Measurements from ENCODE around the gene GALNT2. TPM values are rescaled to one million over a fixed set of nuclear protein-coding genes. Genes with fewer than 3 reads are reported as not detected.

GALNT2 gene
- polyA plus RNA-seq, 6 donors from 2014 or later = 15.1 to 22.4 (median 17.5) TPM

GRCh38 chr1:230158415-230159291, 91.6 kb downstream of the GALNT2 start:
- peaks cover 40 to 47% (median 42%) of the 10 kb centered on the region in 3 donors for H3K4me1 Mint-ChIP-seq
- H3K36me3 Mint-ChIP-seq = peaks cover 0 to 9% of the 10 kb centered on the region in 2 donors
- H3K4me3 Mint-ChIP-seq = no peak overlapping the region

DNA sequence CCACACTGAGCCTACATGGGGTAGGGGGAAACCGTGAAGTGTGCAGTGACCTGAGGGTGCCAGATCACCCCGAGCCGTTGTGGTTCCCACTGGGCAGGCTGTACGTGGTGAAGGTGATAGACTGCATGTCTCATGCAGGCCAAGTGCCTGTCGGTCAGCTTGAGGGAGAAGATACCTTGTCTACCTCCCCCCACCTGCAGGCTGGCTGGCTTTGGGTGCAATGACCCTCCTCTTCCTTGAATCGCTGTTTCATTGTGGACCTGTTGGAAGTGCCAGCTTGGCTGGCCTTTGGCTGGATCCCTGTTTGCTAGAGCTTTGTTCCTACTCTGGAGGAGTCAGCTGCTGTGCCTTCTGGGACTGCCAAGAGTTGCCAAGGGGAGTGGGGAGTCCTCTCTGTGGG, 92.5 kb downstream of the GALNT2 start:
- no peak overlapping the region for H3K4me3 Mint-ChIP-seq
- no peaks in the 10 kb centered on the region for H3K27me3 Mint-ChIP-seq
- peaks cover 40 to 52% (median 42%) of the 10 kb centered on the region in 3 donors for H3K4me1 Mint-ChIP-seq
- ATAC-seq (ENCODE audit: low read depth in 2 of 2) (no peak), DNase-seq (no peak)
- peaks cover 0 to 9% of the 10 kb centered on the region in 2 donors for H3K36me3 Mint-ChIP-seq
- no peaks in the 10 kb centered on the region for H3K9me3 Mint-ChIP-seq
- peak overlapping the region in 2 of 6 donors; percentile 25 to 32 for H3K27ac Mint-ChIP-seq

More at GRCh38 chr1:230158415-230159291, 91.6 kb downstream of the GALNT2 start:
- Mint-ChIP-seq H3K27ac (peak overlapping the region in 3 of 6 donors; percentile 28 to 42 (median 32)), H3K27me3 (no peaks in the 10 kb centered on the region), H3K9me3 (no peaks in the 10 kb centered on the region)
- DNase-seq = no peak
- no peak for ATAC-seq (ENCODE audit: low read depth in 2 of 2)

GRCh38 chr1:230160957-230161771, 94.1 kb downstream of the GALNT2 start:
- ATAC-seq (ENCODE audit: low read depth in 2 of 2) = no peak
- Mint-ChIP-seq H3K9me3 (no peaks in the 10 kb centered on the region), H3K4me3 (no peak overlapping the region), H3K36me3 (peaks cover 0 to 9% of the 10 kb centered on the region in 2 donors), H3K27ac (no peak overlapping the region), H3K4me1 (peaks cover 31 to 44% (median 38%) of the 10 kb centered on the region in 3 donors), H3K27me3 (no peaks in the 10 kb centered on the region)
- no peak for DNase-seq

DNA sequence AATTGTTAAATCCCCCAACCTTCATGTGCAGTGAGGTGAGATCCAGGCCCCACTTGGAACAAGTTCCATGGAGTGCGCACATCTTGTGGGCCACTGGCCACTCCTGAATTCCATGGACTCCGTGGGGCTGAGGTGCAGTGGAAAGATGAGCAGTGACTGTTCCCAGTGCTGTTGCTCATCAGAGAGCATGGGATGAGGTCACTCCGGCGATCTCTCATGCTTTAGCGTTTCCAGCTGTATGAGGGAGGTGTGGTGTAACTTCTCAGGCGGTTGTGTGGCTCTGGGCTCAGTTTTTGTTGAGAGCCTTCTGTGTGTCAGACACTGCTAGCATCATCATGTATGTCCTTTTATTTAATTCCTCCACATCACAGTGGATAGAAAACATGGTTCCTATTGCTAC, 96.2 kb downstream of the GALNT2 start:
- Mint-ChIP-seq H3K4me1 (peaks cover 31 to 37% (median 36%) of the 10 kb centered on the region in 3 donors), H3K4me3 (no peak overlapping the region), H3K27ac (peak overlapping the region in 5 of 6 donors; percentile 20 to 60 (median 32)), H3K9me3 (no peaks in the 10 kb centered on the region), H3K36me3 (no peaks in the 10 kb centered on the region), H3K27me3 (no peaks in the 10 kb centered on the region)
- no peak for ATAC-seq (ENCODE audit: low read depth in 2 of 2)
- DNase-seq = no peak

DNA sequence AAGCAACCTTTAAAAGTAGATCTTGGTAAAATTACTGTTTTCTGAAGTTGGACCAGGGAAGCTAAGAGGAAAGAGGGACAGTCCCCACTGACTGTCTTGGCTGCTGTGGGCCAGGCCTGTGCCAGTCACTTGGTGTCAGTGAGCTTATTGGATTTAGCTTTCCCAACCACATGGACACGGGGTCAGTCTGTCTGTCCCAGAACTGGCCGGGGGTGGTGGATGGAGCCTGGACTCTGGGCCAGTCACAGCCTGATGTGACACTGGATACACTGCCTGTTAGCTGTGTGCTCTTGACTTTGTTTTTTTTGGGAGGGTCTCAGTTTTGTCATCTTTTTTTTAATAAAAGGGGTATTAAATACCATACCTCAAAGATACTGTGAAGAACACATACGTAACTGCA, 96.7 kb downstream of the GALNT2 start:
- Mint-ChIP-seq H3K9me3 (no peaks in the 10 kb centered on the region), H3K4me1 (peaks cover 27 to 35% (median 33%) of the 10 kb centered on the region in 3 donors), H3K27ac (peak overlapping the region in 3 of 6 donors; percentile 37 to 72 (median 60)), H3K27me3 (no peaks in the 10 kb centered on the region), H3K4me3 (no peak overlapping the region), H3K36me3 (no peaks in the 10 kb centered on the region)
- ATAC-seq (ENCODE audit: low read depth in 2 of 2) = no peak
- no peak for DNase-seq

DNA sequence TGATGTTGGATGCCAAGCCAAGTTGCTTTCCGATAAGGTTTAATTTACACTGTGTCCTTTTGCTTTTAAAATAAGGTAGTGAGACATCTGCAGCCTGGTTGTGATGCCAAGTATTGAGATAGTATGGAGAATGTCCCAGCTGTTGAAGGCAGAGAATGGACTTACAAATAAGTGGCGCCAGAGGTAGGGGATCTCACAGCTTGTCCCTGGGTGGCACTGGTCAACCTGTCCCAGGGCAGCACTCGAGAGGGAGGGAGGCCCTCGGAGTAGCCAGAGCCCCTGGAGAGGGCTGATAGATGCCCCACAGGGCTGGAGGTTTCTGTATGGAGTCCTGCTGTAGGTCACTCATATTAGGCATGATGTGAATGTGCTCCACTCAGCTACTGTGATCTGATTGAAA, 98.5 kb downstream of the GALNT2 start:
- peak overlapping the region in 5 of 6 donors; percentile 17 to 88 (median 72) for H3K27ac Mint-ChIP-seq
- peaks cover 38 to 43% (median 43%) of the 10 kb centered on the region in 3 donors for H3K4me1 Mint-ChIP-seq
- no peak overlapping the region for H3K4me3 Mint-ChIP-seq
- no peaks in the 10 kb centered on the region for H3K27me3 Mint-ChIP-seq
- H3K9me3 Mint-ChIP-seq = no peaks in the 10 kb centered on the region
- ATAC-seq (ENCODE audit: low read depth in 2 of 2) (no peak), DNase-seq (no peak)
- no peaks in the 10 kb centered on the region for H3K36me3 Mint-ChIP-seq

GRCh38 chr1:230166366-230167132, 99.5 kb downstream of the GALNT2 start:
- Mint-ChIP-seq H3K4me3 (no peak overlapping the region), H3K9me3 (no peaks in the 10 kb centered on the region), H3K36me3 (no peaks in the 10 kb centered on the region), H3K27me3 (no peaks in the 10 kb centered on the region), H3K4me1 (peaks cover 33 to 39% (median 38%) of the 10 kb centered on the region in 3 donors), H3K27ac (peak overlapping the region in 4 of 6 donors; percentile 4 to 94 (median 62))
- DNase-seq = no peak
- no peak for ATAC-seq (ENCODE audit: low read depth in 2 of 2)

DNA sequence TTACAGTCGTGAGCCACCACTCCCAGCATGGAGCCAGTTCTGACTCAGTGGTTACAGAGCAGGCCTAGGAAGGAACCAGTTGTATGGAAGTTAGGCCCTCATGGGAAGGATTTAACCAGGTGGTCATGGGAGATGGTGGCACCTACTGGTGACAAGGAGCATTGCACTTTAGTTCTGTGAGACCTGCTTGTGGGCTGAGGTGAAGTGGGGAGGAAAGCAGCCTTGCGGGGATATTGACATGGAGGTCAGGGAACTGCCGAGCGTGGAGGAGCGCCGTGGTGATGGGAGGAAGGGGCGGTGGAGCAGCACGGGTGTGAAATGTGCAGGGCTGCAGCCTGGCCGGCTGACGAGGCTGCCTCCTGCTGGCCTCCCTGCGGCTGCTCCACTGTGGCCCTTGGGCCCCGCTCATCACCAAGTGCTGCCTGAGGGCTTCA, 100.4 kb downstream of the GALNT2 start:
- H3K36me3 Mint-ChIP-seq = no peaks in the 10 kb centered on the region
- ATAC-seq (ENCODE audit: low read depth in 2 of 2) = peak; percentile 53 to 66
- peak overlapping the region in 2 of 8 donors; percentile 12 to 60 for H3K4me3 Mint-ChIP-seq
- no peaks in the 10 kb centered on the region for H3K27me3 Mint-ChIP-seq
- no peaks in the 10 kb centered on the region for H3K9me3 Mint-ChIP-seq
- H3K4me1 Mint-ChIP-seq = peaks cover 32 to 45% (median 36%) of the 10 kb centered on the region in 3 donors
- peak; percentile 48 for DNase-seq
- peak overlapping the region in 2 of 6 donors; percentile 72 to 75 for H3K27ac Mint-ChIP-seq

DNA sequence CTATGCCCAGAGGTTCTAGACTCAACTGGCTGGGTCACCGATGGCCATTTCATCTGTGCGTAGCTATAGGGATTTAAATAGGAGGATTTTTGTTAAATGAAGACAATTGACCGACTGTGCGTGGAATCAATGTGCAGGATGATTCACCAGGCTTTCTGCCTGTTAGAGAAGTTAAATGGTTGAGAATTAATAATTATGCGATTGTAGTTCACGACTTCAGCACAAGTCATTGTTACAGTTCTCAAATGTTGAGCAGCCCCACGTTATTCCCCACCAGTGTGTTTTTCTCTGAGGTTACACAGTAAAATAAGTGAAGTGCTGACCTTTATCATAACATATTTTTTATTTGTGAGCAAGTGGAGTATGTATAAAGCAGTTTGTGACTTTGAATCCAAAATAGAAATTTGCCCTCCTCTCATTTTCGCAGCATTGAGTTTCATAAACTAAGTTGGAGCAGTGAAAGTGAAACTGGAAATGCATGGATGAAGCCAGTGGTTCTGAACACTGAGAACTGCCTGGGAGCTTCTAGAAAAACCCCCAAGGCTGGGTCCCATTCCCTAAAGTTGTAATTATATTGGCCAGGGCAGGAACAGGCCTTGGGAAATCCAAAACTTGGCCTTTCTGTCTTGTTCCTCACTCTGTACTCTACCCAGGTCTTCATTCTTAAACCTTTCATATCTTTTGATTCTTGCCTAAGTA, 102.6 kb downstream of the GALNT2 start:
- no peaks in the 10 kb centered on the region for H3K9me3 Mint-ChIP-seq
- DNase-seq = peak; percentile 27
- H3K27ac Mint-ChIP-seq = peak overlapping the region; percentile 12 to 89 (median 78)
- peak overlapping the region; percentile 34 to 87 (median 70) for H3K4me3 Mint-ChIP-seq
- no peaks in the 10 kb centered on the region for H3K36me3 Mint-ChIP-seq
- ATAC-seq (ENCODE audit: low read depth in 2 of 2) = peak; percentile 75 to 79
- H3K27me3 Mint-ChIP-seq = no peaks in the 10 kb centered on the region
- peaks cover 39 to 56% (median 40%) of the 10 kb centered on the region in 3 donors for H3K4me1 Mint-ChIP-seq

DNA sequence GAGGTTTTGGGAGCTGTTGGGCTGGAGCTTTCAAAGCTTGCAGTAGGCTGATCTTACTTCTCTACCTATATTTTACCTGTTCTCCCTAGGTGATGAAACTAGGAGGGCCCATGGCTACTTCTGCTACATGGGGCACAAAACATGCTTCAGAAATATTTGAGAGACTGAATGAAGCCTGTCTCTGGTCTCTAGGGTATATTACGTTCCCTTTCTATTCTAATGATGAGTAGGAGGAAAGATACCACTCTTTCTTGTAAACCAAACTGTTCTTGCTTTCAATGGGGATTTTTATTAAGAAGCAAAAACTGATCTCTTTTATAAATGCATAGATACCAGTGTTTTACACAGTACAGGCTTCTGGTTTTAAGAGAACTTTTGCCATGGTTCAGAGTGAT, 103.1 kb downstream of the GALNT2 start:
- peaks cover 45 to 62% (median 46%) of the 10 kb centered on the region in 3 donors for H3K4me1 Mint-ChIP-seq
- H3K9me3 Mint-ChIP-seq = no peaks in the 10 kb centered on the region
- peak overlapping the region; percentile 12 to 89 (median 78) for H3K27ac Mint-ChIP-seq

DNA sequence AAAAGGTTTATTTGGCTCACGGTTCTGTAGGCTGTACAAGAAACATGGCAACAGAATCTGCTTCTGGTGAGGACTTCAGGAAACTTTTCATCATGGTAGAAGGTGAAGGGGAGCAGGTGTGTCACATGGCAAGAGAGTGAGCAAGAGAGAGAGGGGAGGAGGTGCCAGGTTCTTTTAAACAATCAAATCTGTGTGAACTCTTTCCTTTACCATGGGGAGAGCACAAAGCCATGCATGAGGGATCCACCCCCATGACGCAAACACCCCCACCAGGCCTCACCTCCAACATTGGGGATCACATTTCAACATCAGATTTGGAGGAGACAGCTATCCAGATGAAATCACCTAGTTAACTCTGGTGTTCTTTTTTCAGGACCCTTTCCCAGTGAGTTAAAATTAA, 103.6 kb downstream of the GALNT2 start:
- ATAC-seq (ENCODE audit: low read depth in 2 of 2) (no peak), DNase-seq (no peak)
- Mint-ChIP-seq H3K4me3 (peak overlapping the region in 4 of 8 donors; percentile 0 to 83 (median 42)), H3K9me3 (no peaks in the 10 kb centered on the region), H3K4me1 (peaks cover 49 to 66% (median 51%) of the 10 kb centered on the region in 3 donors), H3K27me3 (no peaks in the 10 kb centered on the region), H3K36me3 (no peaks in the 10 kb centered on the region), H3K27ac (peak overlapping the region; percentile 12 to 89 (median 78))

More for the DNA sequence above, 103.1 kb downstream of the GALNT2 start:
- Mint-ChIP-seq H3K36me3 (no peaks in the 10 kb centered on the region), H3K27me3 (no peaks in the 10 kb centered on the region), H3K4me3 (peak overlapping the region; percentile 34 to 87 (median 70))
- no peak for DNase-seq
- peak; percentile 26 to 41 for ATAC-seq (ENCODE audit: low read depth in 2 of 2)

GRCh38 chr1:230171356-230172015, 104.4 kb downstream of the GALNT2 start:
- H3K27ac Mint-ChIP-seq = no peak overlapping the region
- no peak overlapping the region for H3K4me3 Mint-ChIP-seq
- H3K36me3 Mint-ChIP-seq = no peaks in the 10 kb centered on the region
- no peak for ATAC-seq (ENCODE audit: low read depth in 2 of 2)
- no peak for DNase-seq
- no peaks in the 10 kb centered on the region for H3K9me3 Mint-ChIP-seq
- H3K27me3 Mint-ChIP-seq = no peaks in the 10 kb centered on the region
- H3K4me1 Mint-ChIP-seq = peaks cover 54 to 67% (median 57%) of the 10 kb centered on the region in 3 donors

Data from naive B cell (primary cell).